ENCODE data around the gene OR5V1. TPM values are rescaled to one million over a fixed set of nuclear protein-coding genes. Genes with fewer than 3 reads are reported as not detected.
"Not testable (repeated sequence)": the region's sequence is repeated elsewhere in the genome, so short reads cannot be mapped to it uniquely, and the experiment has no call there.

OR5V1 gene
- not detected in 2 replicates for polyA plus RNA-seq (2014; cell fraction: cytosol; rRNA removed)
- not detected in 2 replicates for polyA plus RNA-seq (2014; cell fraction: nucleus; rRNA removed)

DNA sequence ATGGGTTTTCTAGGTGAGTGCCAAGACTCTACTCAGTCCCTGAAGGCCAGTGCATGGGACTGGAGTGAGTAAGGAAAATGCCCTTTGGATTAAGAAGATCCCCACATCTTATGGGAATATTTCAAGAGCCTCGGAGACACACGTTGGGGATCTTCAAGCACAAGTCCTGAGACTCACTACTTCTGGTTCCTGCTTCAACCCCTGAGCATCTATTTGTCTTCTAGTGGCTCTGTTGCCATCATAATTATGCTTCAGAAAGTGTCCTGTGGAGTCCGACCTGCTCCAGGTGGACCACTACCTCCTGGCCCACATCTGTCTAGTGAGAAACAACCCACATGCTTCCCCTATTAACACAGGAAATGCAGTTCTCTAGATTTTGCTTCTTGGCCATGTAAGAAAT is at the start of gene OR5V1:
TSS of gene OR5V1 (minus strand) at position 101 of the 400 bp plus-strand sequence. CDS start 12,670 bp downstream, outside the sequence.
- DNase-seq (ENCODE audit: low spot score): no peak

DNA sequence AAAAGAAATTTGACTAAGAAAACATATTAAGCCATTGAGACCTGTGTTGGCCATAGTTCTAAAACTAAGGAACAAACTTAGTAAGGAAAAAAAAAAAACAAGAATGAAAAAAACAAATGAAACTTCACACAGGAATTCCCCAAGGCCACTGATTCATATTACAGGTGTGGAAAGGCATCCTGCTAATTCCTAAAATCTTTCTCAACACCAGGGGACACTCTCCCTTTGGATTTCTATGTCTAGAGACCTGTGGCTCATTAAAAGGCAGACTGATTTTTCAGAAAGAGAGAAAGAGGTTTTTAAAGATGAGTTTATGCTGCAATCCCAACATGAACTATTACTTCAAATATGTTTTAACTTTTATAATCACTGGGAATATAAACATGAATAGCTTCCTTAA is 45.9 kb upstream of the OR5V1 start, which contains the start of gene OR12D1:
TSS of gene OR12D1 (plus strand) at position 341 of the 400 bp plus-strand sequence.
- DNase-seq (ENCODE audit: low spot score): no peak

- DNase-seq (ENCODE audit: low spot score): no peak
Observed at GRCh38 chr6:29403801-29404200, 35.1 kb upstream of the OR5V1 start.

DNA sequence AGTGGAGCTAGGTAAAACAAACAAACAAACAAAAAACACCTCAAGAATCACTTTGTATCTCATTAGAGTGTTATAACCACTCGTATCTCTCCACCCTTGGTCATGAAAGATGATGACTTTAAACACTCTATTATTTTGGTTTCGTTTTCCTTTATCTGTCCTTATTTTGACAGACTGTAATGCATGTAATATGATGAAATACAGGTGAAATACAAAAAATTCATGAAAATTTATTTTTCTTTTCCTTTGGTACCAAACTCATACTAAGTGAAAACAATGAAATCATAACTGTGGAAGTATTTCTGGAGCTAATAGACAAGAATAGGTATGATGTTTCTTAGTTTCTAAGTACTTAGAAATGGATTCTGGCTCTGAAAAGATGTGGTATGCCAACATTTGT is 30.9 kb upstream of the OR5V1 start:
- no peak for DNase-seq (ENCODE audit: low spot score)

- DNase-seq (ENCODE audit: low spot score): no peak
Observed at GRCh38 chr6:29395331-29395730, 26.7 kb upstream of the OR5V1 start, which contains the start of gene OR12D2. Gene OR12D2, plus strand, starts transcription at chr6:29395631. Its CDS starts 1,069 bp downstream, at chr6:29396700.

DNA sequence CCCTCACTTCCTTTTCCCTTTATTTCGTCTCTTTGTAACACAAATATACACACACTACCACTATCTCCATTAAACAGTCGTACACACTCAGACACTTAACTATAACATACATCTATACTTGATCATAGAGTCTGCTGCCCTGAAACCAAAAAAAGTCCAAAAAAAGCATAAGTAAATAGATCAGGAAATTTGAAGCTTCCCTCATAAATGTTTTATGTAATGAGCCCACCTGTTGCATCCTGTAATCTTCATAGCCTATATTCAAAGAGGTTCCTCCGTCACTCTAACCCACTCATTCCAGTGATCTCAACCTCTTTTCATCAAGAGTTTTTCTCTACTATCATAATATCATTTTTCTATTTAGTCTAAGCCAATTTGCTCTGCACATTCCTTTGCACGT is 19.9 kb upstream of the OR5V1 start:
- no peak for DNase-seq (ENCODE audit: low spot score)

DNA sequence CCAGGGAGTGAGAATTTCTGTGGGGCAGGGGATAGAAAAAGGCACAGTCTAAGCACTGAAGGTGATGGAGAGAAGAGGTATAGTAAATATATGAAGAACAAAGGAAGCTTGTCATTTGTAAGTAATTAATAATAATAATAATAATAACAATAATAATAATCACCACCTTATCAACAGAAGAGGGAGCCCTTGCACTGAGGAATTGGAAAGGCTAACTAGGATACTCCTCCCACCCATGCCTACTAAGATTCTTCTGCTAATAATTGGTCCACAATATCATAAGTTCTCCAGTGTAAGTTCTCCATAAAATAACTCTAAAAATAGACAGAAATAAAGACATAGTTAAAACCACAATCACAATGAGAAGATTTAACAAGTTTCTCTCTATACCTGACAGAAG is 7.3 kb upstream of the OR5V1 start:
- no peak for DNase-seq (ENCODE audit: low spot score)

DNA sequence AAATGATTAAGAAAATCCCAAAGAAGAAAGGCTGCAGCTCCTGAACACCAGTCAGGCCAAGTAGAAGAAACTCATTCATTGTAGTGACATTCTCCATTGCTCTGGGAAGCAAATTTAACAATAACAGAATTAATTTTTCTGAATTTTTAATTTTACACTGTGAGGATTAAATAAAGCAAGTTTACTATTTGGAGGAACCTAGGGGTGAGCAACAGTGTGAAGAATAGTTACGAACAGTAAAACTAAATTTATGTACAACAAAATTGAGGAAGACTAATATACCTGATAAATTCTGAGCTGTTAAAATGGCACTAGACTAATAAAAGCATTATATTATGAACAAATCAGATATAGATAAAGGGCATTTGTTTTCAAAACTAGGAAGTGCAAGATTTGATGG is 6.5 kb upstream of the OR5V1 start, which contains the start of gene OR12D3:
TSS of gene OR12D3 (minus strand) at position 101 of the 400 bp plus-strand sequence. CDS start at position 97, 4 bp downstream.
- DNase-seq (ENCODE audit: low spot score): no peak

DNA sequence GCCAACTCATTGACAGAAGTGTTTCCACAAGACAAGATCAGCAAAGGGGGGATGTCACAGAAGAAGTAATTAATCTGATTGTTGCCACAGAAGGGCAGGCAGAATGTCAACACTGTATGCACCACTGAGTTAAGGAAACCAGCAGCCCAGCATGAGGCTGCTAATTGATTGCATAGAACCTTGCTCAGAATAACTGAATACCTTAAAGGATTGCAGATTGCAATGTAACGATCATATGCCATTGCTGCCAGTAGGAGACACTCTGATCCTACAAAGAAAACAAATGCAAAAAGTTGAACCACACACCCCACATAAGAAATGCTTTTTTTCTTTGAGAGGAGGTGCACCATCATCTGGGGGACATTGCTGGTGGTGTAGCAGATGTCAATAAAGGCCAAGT is 13.1 kb downstream of the OR5V1 start:
- DNase-seq (ENCODE audit: low spot score): no peak

DNA sequence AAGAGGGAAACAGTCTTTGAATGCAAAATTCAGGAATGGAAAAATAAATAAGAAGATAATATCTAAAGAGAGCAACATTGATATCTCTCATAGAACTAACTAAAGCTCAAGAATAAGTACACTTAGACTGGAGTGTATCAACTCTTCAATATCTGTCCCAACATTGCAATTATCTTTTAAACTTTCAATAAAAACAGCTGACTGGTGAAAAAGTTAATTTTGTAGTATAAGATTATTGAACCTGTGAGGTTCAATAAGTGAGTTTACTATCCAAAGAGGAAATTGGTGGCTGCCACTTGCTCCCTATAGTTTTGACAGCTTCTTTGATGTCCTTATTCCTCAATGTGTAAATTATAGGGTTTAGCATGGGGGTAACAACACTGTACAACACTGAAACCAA is 13.7 kb downstream of the OR5V1 start:
- DNase-seq (ENCODE audit: low spot score): no peak

- DNase-seq (ENCODE audit: low spot score): not testable (repeated sequence)
Observed at GRCh38 chr6:29349348-29349747, 19.3 kb downstream of the OR5V1 start.

DNA sequence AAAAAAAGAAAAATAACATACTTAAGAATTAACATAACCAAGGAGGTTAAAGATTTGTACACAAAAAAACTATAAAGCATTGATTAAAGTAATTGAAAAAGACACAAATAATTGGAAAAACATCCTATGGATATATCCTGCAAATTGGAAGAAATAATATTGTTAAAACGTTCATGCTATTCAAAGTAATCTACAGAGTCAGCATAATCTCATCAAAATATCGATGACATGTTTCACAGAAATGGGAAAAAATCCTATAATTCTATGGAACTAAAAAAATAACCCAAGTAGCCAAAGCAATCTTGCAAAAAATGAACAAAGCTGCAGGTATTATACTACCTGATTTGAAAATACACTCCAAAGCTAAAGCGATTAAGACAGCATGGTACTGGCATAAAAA is 23.3 kb downstream of the OR5V1 start:
- no peak for DNase-seq (ENCODE audit: low spot score)

- no peak for DNase-seq (ENCODE audit: low spot score)
Observed at GRCh38 chr6:29336269-29336668, 32.4 kb downstream of the OR5V1 start.

- no peak for DNase-seq (ENCODE audit: low spot score)
Observed at GRCh38 chr6:29332676-29333075, 36.0 kb downstream of the OR5V1 start.

GRCh38 chr6:29325777-29326176 is 42.9 kb downstream of the OR5V1 start:
- no peak for DNase-seq (ENCODE audit: low spot score)

DNA sequence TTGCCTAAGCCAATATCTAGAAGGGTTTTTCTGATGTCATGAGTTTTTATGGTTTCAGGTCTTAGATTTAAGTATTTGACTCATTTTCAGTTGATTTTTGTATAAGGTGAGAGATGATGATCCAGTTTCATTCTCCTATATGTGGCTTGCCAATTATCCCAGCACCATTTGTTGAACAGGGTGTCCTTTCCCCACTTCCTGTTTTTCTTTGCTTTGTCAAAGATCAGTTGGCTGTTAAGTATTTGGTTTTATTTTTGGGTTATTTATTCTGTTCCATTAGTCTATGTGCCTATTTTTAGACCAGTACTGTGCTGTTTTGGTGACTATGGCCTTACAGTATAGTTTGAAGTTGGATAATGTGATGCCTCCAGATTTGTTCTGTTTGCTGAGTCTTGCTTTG is 45.3 kb downstream of the OR5V1 start:
- DNase-seq (ENCODE audit: low spot score): not testable (repeated sequence)

DNA sequence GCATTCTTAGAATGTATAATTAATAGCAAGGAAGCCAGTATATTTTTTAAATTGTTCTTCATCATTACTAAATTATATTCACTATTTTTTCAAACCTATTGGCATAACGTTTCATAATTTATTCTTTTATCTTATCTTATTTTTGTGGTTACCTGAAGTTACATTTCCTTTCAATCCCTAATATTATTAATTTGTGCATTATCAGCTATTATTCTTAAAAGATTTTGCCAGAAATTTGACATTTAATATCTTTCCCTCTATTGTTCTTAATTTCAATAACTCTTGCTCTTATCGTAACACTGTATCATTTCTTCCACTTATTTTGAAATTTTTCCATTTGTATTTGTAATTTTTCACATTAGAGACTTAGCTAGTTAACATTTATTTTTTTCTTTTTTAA is 48.7 kb downstream of the OR5V1 start:
- DNase-seq (ENCODE audit: low spot score): no peak
